ENCODE measurements around the gene NHERF2.
"Not testable (repeated sequence)": the region's sequence is repeated elsewhere in the genome, so short reads cannot be mapped to it uniquely, and the experiment has no call there.

NHERF2 gene

DNA sequence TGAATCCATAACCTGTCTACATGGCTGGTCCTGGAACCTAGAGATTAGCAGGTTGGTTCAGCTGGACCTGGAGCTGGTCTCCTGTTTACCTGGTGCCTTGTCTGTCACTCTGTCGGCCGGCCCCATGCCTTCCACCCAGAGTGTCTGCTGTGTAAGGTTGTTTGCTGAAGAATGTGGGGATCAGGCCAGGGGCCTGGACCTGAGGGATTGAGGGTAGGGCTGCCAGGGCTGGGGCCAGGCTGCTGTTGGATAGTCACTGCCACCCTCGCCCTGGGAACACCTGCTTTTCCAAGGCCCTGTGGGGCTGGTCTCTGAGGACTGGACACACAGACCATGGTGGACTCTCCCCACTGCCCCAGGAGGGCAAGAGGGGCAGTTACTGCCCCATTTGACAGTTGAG, 1.4 kb downstream of the NHERF2 start:
- no peak for DNase-seq (ENCODE audit: low read depth, low spot score)

DNA sequence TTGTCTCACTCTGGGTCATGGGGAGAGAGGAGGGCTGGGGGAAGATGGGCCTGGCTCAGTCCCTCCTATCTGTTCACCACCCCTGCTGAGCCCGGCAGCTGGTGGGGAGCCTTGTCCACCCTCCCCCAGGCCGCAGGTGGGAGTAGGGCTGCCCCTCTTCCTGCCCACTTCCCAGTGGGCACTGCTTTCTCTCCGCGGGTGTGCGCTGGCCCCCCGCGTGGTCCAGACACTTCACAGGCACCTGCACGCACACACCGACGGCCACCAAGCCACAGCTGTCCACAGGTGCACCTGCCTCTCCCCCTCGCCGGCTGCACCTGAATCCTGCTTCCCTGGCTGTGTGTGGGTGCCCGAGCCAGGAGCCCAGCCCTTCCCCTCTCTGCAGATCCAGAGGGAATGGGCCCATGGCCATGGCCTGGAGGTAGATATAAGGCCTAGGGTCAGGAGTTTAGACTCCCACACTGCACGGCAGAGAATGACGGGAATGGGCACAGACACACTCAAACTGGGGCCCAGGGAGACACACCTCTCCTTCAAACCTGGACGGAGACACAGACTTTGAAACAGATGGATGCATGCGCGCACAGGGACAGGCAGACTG, 2.0 kb downstream of the NHERF2 start:
- no peak for DNase-seq (ENCODE audit: low read depth, low spot score)

DNA sequence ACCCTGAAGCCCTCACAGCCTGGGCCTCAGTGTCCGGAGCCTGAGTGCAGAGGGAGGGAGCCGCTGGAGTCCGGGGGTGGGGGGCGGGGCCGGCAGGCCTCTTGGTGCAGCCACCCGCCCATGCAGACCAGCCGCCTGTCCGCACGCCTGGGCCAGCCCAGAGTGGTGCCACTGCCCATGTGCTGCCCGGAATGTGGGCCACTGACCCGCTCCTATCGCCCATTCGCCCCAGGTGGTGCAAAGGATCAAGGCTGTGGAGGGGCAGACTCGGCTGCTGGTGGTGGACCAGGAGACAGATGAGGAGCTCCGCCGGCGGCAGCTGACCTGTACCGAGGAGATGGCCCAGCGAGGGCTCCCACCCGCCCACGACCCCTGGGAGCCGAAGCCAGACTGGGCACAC, 2.6 kb downstream of the NHERF2 start:
- DNase-seq (ENCODE audit: low read depth, low spot score): no peak

DNA sequence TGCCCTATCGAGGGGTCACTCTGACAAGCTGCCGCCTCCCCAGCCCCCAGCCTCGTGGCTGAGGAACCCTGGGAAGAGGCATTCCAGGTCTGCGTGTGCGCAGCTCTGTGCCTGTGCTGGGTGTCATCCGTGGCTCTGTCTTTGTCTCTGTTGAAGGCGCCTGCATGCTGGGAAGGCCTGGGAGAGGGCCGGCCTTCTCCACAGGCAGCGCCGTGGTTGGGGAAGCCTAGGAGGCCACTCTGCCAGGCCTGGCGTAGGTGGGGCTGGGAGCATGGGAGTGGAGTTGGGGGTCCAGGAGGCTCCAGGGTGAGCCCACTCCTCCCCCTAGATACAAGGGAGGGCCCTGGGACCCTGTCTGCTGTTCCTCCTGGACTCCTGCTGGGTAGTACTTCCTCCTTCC, 3.3 kb downstream of the NHERF2 start:
- no peak for DNase-seq (ENCODE audit: low read depth, low spot score)

DNA sequence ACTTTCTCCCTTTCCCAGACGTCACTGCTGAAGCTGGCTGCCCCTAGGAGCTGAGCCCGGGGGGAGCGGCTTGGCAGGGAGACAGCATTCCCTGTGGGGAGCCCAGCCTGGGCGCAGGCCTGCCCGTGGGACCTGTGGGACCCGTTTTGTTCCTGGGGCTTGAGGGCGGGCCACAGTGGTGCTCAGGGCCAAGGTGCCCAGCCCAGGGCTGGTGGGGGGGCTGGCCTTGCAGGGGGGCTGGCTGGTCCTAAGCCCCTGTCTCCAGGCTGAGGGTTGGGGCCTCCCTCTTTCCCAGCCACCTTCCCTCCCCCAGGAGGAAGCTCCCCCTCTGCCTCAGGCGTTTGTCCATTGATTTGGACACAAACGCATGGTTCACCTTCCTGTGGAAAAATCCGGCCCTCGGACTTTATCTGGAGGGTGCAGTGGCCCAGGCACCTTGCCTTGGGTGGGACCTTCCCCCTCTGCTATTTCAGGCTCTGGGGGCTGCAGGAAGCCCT, 4.4 kb downstream of the NHERF2 start:
- DNase-seq (ENCODE audit: low read depth, low spot score): no peak

DNA sequence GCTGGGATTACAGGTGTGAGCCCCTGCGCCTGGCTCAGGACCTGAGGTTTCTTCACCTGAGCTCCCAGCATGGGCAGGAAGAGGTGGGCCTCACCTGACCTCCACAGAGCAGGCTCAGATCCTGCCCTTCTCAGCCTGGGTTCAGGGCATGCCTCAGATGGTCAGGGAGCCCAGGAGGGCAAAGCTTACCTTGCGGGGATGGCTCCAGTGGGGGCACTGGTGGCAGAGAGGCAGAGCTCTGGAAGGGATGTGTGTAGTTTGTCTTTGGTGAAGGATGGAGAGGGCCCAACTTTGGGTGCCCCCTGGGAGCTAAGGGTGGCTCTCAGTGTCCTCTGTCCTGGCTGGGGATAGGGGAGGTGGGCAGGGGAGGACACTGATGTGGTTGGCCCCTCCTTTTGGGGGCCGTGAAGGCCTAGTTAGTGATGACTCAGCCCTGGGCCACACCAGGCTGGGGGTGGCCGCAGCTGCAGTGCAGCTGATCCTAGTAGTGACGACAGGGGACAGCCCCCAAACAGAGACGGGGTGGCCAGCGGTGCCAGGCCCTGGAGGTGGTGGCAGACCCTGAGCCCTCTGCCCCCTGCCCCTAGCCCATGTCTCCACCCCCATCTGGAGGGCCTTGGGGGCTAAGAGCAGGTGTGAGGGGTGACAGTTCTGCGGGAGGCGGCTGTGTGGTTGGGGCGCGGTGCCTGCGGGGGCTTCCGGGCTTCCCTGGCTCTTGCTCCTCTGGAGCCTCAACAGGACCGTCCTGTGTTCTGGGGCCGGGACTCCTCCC, 5.8 kb downstream of the NHERF2 start:
- no peak for DNase-seq (ENCODE audit: low read depth, low spot score)

DNA sequence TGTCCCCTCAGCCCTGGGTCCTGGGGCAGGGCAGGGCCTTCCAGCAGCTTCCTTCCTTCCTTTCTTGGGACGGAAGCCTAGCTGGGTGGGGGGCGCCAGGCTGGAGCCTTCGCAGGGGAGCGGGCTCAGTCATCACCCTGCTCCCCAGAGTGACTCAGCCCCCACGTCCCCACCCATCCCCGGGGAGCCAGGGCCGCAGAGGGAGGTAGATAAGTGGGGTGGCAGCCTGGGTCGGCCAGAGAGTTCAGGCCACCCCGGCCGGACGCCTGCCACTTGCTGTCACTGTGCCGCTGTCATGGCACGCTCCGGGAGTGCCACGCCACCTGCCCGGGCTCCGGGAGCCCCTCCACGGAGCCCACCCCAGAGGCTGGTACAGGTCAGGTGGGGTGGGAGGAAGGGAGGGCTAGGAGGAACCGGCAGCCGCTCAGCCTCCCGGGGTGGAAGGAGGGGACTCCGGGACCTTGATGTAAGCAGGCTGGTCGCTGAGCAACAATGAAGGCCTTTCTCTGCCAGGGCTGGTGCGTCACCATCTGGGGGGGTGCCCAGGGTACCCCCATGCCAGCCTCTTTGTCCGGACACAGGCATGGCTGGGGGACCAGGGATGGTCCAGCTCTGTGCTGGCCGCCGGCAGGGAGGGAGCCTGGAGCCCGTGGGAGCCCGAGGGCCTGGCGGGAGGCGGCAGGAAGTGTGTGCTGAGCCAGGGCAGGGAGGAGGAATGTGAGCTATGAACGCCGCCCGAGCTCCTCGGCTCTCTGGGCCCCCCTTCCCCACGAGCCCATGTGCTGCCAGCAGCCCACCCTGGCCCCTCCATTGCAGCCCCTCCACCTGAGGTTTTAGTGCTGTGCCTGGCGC, 6.6 kb downstream of the NHERF2 start:
- no peak for DNase-seq (ENCODE audit: low read depth, low spot score)

DNA sequence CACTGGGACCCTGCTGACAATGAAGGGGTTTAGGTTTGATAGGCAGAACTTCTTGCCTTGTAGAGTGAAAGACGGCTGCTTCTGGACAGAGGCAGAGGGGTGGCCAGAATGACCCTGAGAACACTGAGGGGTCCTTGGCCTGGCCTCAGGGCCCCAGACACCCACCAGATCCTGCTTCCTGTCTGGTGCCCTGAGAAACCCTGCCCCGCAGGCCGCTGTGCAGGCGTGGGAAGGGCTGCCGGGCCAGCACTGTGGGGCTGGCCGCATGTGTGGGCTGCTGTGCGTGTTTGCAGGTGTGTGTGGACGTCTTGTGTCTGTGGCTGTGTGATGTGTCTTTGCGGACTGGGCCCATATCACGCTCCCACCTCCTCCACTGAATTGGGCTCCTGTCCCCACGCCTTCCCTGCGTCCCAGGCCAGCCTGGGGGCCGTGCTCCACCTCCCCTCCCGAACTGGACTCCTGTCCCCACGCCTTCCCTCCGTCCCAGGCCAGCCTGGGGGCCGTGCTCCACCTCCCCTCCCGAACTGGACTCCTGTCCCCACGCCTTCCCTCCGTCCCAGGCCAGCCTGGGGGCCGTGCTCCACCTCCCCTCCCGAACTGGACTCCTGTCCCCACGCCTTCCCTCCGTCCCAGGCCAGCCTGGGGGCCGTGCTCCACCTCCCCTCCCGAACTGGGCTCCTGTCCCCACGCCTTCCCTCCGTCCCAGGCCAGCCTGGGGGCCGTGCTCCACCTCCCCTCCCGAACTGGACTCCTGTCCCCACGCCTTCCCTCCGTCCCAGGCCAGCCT, 7.4 kb downstream of the NHERF2 start:
- DNase-seq (ENCODE audit: low read depth, low spot score): not testable (repeated sequence)

DNA sequence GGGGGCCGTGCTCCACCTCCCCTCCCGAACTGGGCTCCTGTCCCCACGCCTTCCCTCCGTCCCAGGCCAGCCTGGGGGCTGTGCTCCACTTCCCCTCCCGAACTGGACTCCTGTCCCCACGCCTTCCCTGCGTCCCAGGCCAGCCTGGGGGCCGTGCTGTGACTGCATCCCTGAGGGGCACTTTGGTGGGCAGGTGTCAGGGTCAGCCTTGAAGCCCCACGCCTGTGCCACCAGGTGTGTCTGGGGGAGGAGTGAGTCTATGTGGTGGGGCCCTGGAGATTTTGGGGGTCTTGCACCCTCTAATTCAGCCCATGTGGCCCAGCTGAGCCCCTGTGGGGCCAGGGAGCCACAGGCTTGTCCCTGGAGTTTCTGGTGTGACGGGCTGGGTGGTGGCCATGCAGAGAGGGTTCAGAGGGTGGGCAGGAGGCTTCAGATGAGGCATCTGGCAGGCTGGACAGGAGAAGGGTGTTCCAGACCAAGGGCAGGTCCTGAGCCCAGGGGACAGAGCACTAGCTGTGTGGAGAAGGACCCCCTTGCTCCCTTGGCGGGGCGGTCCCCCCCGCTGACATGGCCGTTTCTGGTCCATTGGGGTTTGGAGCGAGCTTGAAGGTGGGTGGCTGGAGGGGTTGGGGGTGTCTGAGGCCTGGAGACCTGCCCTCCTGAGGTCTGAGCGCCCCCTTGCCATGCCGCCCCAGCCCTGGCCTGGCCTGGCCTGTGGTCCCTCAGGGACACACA, 8.2 kb downstream of the NHERF2 start:
- DNase-seq (ENCODE audit: low read depth, low spot score): no peak

DNA sequence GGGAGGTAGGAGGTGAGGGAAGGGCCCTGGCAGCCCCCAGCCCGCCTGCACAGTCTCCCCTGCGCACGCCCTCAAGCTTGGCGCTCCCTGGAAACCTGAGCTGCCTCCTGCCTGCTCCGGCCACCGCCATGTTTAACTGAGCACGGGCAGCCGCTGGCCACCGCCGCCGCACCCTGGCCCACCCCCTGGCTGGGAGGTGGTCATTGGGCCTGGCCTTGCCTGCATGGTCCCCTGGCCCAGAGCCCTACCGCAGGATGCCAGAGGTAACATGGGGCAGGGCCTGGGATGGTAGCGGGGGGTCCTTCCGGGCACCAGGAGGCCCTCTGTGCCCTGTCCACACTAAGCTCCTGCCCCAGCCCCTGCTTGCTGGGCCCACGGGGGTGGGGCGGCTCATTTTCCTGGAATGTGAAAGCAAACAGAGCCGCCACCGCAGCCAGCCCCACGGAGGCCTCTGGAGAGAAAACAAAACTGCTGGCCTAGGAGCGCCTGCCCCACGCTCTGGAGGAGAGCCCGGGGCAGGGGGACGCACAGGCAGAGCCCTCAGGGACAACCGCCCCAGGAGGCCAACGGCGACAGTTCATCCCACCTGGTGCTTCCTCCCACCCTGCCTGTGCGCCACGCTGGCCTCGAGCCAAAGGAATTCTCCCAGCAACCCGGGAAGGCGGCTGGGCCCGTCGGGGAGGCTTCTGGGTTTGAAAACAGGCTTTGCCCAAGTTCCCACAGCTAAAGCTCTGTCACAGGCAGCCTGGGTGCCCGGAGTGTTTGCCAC, 8.9 kb downstream of the NHERF2 start:
- peak; percentile 85 for DNase-seq (ENCODE audit: low read depth, low spot score)

DNA sequence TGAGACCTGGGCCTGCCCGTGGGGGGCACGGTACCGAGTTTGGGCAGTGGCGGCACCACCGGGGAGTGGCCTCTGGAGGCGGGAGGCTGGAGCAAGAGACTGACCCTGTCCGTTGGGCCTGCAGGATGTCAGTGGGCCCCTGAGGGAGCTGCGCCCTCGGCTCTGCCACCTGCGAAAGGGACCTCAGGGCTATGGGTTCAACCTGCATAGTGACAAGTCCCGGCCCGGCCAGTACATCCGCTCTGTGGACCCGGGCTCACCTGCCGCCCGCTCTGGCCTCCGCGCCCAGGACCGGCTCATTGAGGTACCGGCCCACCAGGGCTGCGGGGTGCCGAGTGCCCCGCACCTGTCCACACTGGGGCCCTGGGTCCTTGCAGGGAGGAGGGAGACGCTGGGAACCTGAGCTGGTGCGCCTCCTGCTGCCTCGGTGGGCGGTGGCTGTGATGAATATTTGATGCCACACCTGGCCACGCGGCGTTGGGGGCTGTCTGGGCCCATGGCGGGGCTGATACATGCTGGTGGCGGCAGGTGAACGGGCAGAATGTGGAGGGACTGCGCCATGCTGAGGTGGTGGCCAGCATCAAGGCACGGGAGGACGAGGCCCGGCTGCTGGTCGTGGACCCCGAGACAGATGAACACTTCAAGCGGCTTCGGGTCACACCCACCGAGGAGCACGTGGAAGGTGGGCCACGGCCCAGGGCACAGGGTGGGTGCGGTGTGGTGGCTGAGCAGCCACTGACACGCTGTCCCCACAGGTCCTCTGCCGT, 9.7 kb downstream of the NHERF2 start:
- DNase-seq (ENCODE audit: low read depth, low spot score): no peak

DNA sequence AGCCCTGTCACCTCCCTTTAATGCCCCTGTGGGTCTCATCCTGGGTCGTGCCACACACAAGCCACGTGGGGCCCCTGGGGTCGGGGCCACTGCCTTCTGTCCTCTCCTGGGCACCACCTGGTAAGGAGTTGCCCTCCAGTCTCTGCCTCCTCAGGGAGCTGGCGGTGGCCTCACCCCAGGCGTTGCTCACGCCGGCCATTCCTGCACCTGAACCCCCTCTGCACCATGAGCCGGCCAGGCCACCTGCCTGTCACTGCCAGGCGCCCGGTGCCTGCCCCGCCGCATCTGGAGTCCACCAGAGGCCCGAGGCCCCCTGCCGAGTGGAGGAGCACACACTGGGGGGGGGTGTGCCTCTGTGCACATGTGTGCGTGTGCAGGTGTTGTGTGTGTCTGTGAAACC, 10.4 kb downstream of the NHERF2 start:
- DNase-seq (ENCODE audit: low read depth, low spot score): no peak

DNA sequence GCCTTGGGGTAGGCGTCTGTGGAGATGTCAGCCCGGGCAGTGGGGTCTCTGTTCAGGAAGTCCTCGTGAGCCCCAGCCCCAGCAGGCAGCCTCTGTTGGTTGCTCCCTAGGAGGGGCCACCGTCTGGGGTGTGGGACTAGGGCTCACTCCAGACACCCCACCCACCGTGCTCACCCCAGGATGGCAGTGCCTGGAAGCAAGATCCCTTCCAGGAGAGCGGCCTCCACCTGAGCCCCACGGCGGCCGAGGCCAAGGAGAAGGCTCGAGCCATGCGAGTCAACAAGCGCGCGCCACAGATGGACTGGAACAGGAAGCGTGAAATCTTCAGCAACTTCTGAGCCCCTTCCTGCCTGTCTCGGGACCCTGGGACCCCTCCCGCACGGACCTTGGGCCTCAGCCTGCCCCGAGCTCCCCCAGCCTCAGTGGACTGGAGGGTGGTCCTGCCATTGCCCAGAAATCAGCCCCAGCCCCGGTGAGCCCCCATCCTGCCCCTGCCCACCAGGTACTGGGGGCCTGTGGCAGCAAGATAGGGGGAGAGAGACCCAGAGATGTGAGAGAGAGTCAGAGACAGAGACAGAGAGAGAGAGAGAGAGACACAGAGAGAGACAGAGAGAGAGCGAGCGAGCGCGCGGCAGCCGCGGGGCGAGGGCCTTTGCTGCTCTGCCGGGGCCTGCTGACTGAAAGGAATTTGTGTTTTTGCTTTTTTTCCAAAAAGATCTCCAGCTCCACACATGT, 11.1 kb downstream of the NHERF2 start:
- no peak for DNase-seq (ENCODE audit: low read depth, low spot score)

DNA sequence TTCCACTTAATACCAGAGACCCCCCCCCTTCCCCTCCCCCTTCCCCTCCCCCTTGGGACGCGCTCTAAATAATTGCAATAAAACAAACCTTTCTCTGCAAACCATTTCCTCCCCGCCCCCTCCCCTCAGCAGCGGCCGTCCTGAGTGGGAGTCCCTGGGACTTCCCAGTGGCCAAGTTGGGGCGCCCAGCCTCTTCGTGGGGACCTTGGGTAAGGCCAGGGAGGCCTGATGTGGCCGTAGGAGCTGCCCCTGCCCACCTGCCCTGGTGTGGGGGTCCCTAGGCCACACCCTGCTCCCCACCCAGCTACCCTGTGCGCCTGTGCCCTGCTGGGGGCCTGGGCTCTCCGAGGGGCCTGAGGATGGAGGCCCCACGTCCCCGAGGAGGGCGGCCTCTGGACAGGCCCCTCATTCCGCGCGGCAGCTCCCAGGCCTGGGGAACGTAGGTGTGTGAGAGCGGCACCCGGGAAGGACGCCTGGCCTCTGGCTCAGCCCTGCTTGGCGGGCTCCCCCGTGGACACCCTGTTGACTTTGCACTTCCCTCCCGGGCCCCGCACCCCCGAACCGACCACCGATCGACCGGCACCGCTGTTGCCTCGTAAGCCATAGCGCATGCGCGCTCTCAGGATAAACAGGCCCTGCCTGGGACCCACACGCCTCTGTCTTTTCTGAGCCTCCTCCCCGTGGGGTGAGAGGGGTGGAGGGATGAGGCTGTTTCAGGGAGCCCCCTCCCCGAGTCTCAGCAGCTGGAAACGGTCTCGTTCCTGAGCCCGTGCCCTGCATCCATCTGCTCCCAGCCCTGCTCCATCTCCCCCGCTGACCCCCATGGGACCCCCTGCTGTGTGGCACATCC, 11.9 kb downstream of the NHERF2 start:
- no peak for DNase-seq (ENCODE audit: low read depth, low spot score)

DNA sequence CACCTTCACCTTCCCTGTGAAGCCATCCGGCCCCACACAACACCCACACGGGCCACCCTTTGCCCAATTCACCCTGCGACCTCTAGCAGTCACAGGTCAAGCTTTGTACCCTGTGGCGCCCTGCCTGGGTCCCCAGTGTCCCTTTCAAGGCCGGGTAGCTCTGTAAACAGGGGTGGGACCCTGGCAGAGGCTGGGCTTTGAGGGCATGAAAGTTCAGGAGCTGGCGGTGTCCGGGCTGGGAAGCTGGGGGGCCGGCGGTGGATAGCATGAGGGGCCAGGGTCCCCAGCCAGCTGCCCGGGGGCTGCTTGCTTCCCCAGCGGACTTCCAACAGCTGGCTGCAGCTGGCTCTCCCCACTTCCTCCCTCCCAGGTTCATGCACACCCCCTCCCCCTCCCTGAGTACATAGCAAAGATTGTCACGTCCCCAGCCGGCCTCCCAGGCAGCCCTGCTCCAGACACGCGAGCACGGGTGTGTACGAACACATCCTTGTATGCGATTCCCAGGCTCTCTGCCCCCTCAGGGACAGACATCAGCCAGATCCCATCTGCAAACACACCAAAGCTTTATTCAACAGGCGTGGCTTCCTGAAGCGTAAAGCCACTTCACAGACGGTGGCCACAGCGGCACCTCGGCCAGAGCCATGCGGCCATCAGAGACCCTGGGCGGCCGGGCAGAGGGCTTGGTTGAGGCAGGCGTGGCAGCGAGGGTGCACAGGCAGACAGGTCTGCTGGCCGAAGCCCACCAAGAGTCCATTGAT, 12.8 kb downstream of the NHERF2 start:
- DNase-seq (ENCODE audit: low read depth, low spot score): peak; percentile 80

DNA sequence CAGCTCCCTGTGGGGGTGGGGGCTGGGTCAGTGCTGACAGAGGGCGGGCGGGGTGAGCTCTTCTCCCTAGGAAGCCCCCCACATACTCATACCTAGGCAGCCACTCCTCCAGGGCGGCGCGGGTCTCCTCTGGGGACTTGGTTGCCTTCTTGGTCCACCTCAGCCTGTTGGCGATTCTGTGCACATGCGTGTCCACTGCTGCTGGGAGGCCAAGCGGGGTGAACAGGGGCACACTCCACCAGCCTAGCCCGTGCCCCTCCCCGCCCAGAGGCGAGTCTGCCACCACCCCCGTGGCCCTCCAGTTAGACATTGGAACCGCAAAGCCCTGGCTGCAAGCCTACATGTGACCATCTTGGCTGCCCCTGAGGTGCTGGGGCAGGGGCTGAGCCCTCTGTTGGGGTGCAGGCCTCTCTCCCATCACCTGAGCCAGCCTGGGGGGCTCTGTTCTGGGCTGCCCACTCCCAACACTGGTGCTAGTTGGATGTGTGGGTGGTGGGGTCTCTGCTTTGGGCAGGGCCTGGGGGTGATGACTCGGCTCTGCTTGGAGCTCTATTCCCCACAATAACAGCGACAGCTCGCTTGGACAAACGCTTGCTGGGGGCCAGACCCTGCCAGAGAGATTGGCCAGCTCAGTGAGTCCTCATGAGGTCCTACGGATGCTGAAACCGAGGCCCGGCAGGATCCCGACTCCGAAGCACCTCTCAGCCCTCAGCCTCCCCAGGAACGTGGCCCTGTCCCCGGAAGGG, 13.5 kb downstream of the NHERF2 start:
- no peak for DNase-seq (ENCODE audit: low read depth, low spot score)
